B cell (primary cell): Measurements from ENCODE around the gene DQX1. TPM values are rescaled to one million over a fixed set of nuclear protein-coding genes. Genes with fewer than 3 reads are reported as not detected.

ENCODE experiments used
- ATAC-seq: fragments of 200-7000 bp; cut with Tn5 transposase; one replicate; pipeline ENCODE4 v1.10.0; 2021; ENCODE audit warnings: low read depth, mild to moderate bottlenecking, moderate number of reproducible peaks, moderate library complexity
- CTCF ChIA-PET: fragments of 350-600 bp; sonication (Branson Sonifier 250); formaldehyde crosslinking; loops from one replicate; lab custom pipeline; 2021; ENCODE audit warnings: antibody characterized with exemption, inconsistent platforms; lab: Charles Lee
- POLR2A ChIA-PET: fragments of 350-600 bp; sonication (Branson Sonifier 250); formaldehyde crosslinking; loops from one replicate; lab custom pipeline; 2021; ENCODE audit warnings: antibody characterized with exemption; lab: Charles Lee
- DNase-seq: peaks from one replicate; pipeline ENCODE4 v3.0.0; 2013
- H2AFZ ChIP-seq: 2 replicates; pipeline ENCODE4 v1.6.1; 2012; ENCODE audit warnings: mild to moderate bottlenecking, low read depth, low read length; ENCODE audit not compliant: insufficient read depth, poor library complexity, severe bottlenecking
- H3K27ac ChIP-seq, 2 donors: 1 replicate in 1 of 2; 2 replicates in 1 of 2; pipeline ENCODE4 v1.5.1; 2012 to 2013; ENCODE audit warnings: low read length in 2 of 2, mild to moderate bottlenecking in 2 of 2, moderate library complexity in 1 of 2
- H3K27me3 ChIP-seq, 4 experiments: fragments of 200-600 bp in 1 of 4; sonication (generic) in 1 of 4; replicated peaks in 1 of 4; 1 replicate in 2 of 4; 2 replicates in 2 of 4; pipeline versions ENCODE4 v1.6.1 to v1.7.0; 2013 to 2016; ENCODE audit warnings: low read length in 3 of 4, mild to moderate bottlenecking in 2 of 4, mixed read lengths in 1 of 4, moderate library complexity in 1 of 4; ENCODE audit not compliant: insufficient read depth in 4 of 4, control insufficient read depth in 3 of 4; ENCODE audit errors: control extremely low read depth in 1 of 4
- H3K36me3 ChIP-seq, 2 experiments: replicated peaks in 1 of 2; 1 replicate in 1 of 2; 2 replicates in 1 of 2; pipeline versions ENCODE4 v1.6.1 to v1.7.1; 2013; ENCODE audit warnings: low read length in 1 of 2; ENCODE audit not compliant: insufficient read depth in 2 of 2, control insufficient read depth in 1 of 2; ENCODE audit errors: control extremely low read depth in 1 of 2, extremely low read depth in 1 of 2
- H3K4me1 ChIP-seq, 2 donors: fragments of 200-600 bp in 1 of 2; sonication (generic) in 1 of 2; 1 replicate in 1 of 2; 2 replicates in 1 of 2; pipeline versions ENCODE4 v1.5.1 to v1.6.1; 2013 to 2017; ENCODE audit warnings: low read length in 2 of 2; ENCODE audit not compliant: control insufficient read depth in 2 of 2, insufficient read depth in 2 of 2
- H3K4me2 ChIP-seq: replicated peaks from 2 replicates; pipeline ENCODE3; 2012; ENCODE audit warnings: mild to moderate bottlenecking, low read depth, low read length; ENCODE audit not compliant: poor library complexity, severe bottlenecking
- H3K4me3 ChIP-seq, 5 experiments: fragments of 200-600 bp in 1 of 5; sonication (generic) in 1 of 5; 1 replicate in 3 of 5; 2 replicates in 2 of 5; pipeline versions ENCODE4 v1.5.1 to v1.7.0; 2011 to 2016; ENCODE audit warnings: low read length in 4 of 5, mild to moderate bottlenecking in 4 of 5, low read depth in 2 of 5, control low read depth in 1 of 5, moderate library complexity in 1 of 5; ENCODE audit not compliant: insufficient read depth in 1 of 5; ENCODE audit errors: control extremely low read depth in 1 of 5, extremely low read depth in 1 of 5
- H3K79me2 ChIP-seq: fragments of 200-600 bp; sonication (generic); one replicate; pipeline ENCODE4 v1.6.0; 2016; ENCODE audit warnings: low read length; ENCODE audit not compliant: control insufficient read depth, insufficient read depth
- H3K9ac ChIP-seq: fragments of 200-600 bp; sonication (generic); 2 replicates; pipeline ENCODE4 v1.6.1; 2017; ENCODE audit warnings: mild to moderate bottlenecking, low read length, moderate library complexity
- H3K9me3 ChIP-seq, 3 donors: one replicate each; pipeline versions ENCODE4 v1.6.1 to v1.7.1; 2013; ENCODE audit warnings: low read length in 2 of 3; ENCODE audit not compliant: control insufficient read depth in 2 of 3, insufficient read depth in 1 of 3; ENCODE audit errors: control extremely low read depth in 1 of 3
- H4K20me1 ChIP-seq: 2 replicates; pipeline ENCODE4 v1.6.0; 2012; ENCODE audit warnings: mild to moderate bottlenecking, low read length; ENCODE audit not compliant: insufficient read depth, control insufficient read depth, poor library complexity, severe bottlenecking
- H3K27ac Mint-ChIP-seq: one replicate; pipeline ENCODE4 v1.8.0; 2021; ENCODE audit warnings: mixed read lengths
- H3K27me3 Mint-ChIP-seq: one replicate; pipeline ENCODE4 v1.8.0; 2021; ENCODE audit warnings: mixed read lengths
- H3K4me1 Mint-ChIP-seq: one replicate; pipeline ENCODE4 v1.8.0; 2021; ENCODE audit warnings: mixed read lengths
- H3K4me3 Mint-ChIP-seq: one replicate; pipeline ENCODE4 v1.8.0; 2021; ENCODE audit warnings: mixed read lengths
- H3K9me3 Mint-ChIP-seq: one replicate; pipeline ENCODE4 v1.8.0; 2022; ENCODE audit warnings: mixed read lengths; ENCODE audit not compliant: insufficient read depth
- CTCF ChIP-seq: fragments of 200-600 bp; IDR thresholded peaks from one replicate; pipeline ENCODE4 v1.8.0; 2022; ENCODE audit warnings: antibody characterized with exemption, mild to moderate bottlenecking
- EZH2 ChIP-seq: IDR thresholded peaks from 2 replicates; pipeline ENCODE4 v1.6.1; 2012; ENCODE audit warnings: borderline replicate concordance, low read depth, mild to moderate bottlenecking, moderate library complexity, low read length; ENCODE audit not compliant: insufficient read depth, poor library complexity, severe bottlenecking
- WGBS: methylation state at CpG from one replicate; pipeline ENCODE4 v1.1.5; 2013; ENCODE audit warnings: missing lambda C conversion rate; ENCODE audit not compliant: insufficient coverage; 5-methylcytosine and 5-hydroxymethylcytosine counted together
- intact Hi-C: fragments of 100-400 bp; cut with micrococcal nuclease; formaldehyde crosslinking; loops from one replicate; pipeline ENCODE4 v1.10.0; 2022
- polyA plus RNA-seq: library from polyadenylated mRNA; depleted of rRNA; stranded (reverse); fragments of >200 nt; gene quantifications from 2 replicates; pipeline ENCODE4 v1.2.3, GENCODE V29; 2012
- total RNA-seq, 2 donors: library from RNA; stranded (reverse); fragments of 120-200 nt in 1 of 2; gene quantifications; 1 replicate in 1 of 2; 2 replicates in 1 of 2; pipeline versions ENCODE4 v1.2.3 to v1.2.4, GENCODE V29; 2013 to 2022

Gene DQX1
- total and polyA plus RNA-seq, 2 donors (not counting 1 experiment from before 2014, with no cell fraction given), result 0.46 to 0.57 TPM

GRCh38 chr2:74507926-74508520, 18.0 kb downstream of the DQX1 start:
- peaks cover 28 to 31% of the 10 kb centered on the region in 2 donors for H3K4me1 ChIP-seq
- ChIA-PET POLR2A (interaction anchor here (0.5 to 2.8 kb wide), 8 partner anchors 9 to 147 kb away, joined by 4 to 13 read pairs (median 5); partner anchors contain the start of genes AUP1, HTRA2 and WBP1), CTCF (interaction anchor here (1.7 to 8.1 kb wide), 5 partner anchors 23 to 80 kb away, joined by 4 to 111 read pairs (median 13); partner anchors contain the start of genes AUP1, CCDC142, HTRA2 and TTC31)
- H3K9me3 Mint-ChIP-seq, result no peaks in the 10 kb centered on the region
- 20% methylated on average over 25 of the region's 38 CpGs for WGBS
- intact Hi-C loops, result loop anchor here (1.0 to 5.0 kb wide), 7 partner anchors 8 to 144 kb away; partner anchors contain the start of genes AUP1, DOK1, HTRA2 and SEMA4F
- peak overlapping the region; percentile 90 for H2AFZ ChIP-seq
- DNase-seq (no peak), ATAC-seq (no peak)
- peaks cover 0 to 13% (median 0%) of the 10 kb centered on the region in 3 donors for H3K9me3 ChIP-seq
- peak overlapping the region; percentile 88 for H3K4me2 ChIP-seq
- peak overlapping the region; percentile 78 to 97 (median 83) for H3K4me3 ChIP-seq
- H3K9ac ChIP-seq, result peak overlapping the region; percentile 84
- peak overlapping the region; percentile 99 for H3K27ac Mint-ChIP-seq
- H3K36me3 ChIP-seq, result peaks cover 0 to 10% of the 10 kb centered on the region in 2 experiments
- no peaks in the 10 kb centered on the region for H4K20me1 ChIP-seq
- H3K4me3 Mint-ChIP-seq, result peak overlapping the region; percentile 96
- peaks cover 8% of the 10 kb centered on the region for H3K79me2 ChIP-seq
- H3K27me3 Mint-ChIP-seq, result peaks cover 40% of the 10 kb centered on the region
- TF ChIP-seq CTCF (no peak), EZH2 (no peak)
- H3K27me3 ChIP-seq, result peaks cover 0 to 55% (median 15%) of the 10 kb centered on the region in 4 experiments
- peak overlapping the region; percentile 91 to 96 for H3K27ac ChIP-seq
- peaks cover 50% of the 10 kb centered on the region for H3K4me1 Mint-ChIP-seq
